ENCODE data around the gene DIDO1. TPM values are rescaled to one million over a fixed set of nuclear protein-coding genes. Genes with fewer than 3 reads are reported as not detected.
"Not testable (repeated sequence)": the region's sequence is repeated elsewhere in the genome, so short reads cannot be mapped to it uniquely, and the experiment has no call there.

The DIDO1 gene
- total and polyA plus RNA-seq, 2 of the 13 experiments (the other 11 are each of a cell fraction or from before 2014, with no cell fraction given), result 75.0 to 75.1 TPM

GRCh38 chr20:62854121-62854520 is 72.2 kb downstream of the DIDO1 start:
- no peaks in the 10 kb centered on the region for H3K79me2 ChIP-seq (ENCODE audit: insufficient read depth, low read length)
- in situ Hi-C loops (cut with HindIII; ENCODE audit: extremely low pct_ligation_motif_present, low pct_unique_long_range_greater_than_20kb), result no loop called here
- no peaks in the 10 kb centered on the region for H3K27me3 ChIP-seq (ENCODE audit: control insufficient read depth in 1 of 2, insufficient read depth in 2 of 2, low read length in 2 of 2)
- no peak overlapping the region for H3K4me2 ChIP-seq (ENCODE audit: low read depth, low read length)
- peaks cover 19 to 46% of the 10 kb centered on the region in 2 experiments for H3K36me3 ChIP-seq (replicated peaks in 1 of 2; ENCODE audit: control insufficient read depth in 1 of 2, insufficient read depth in 2 of 2, low read length in 2 of 2)
- 98% methylated on average over 13 of the region's 13 CpGs for WGBS (ENCODE audit: low lambda C conversion rate)
- ATAC-seq (no peak), FAIRE-seq (no peak), DNase-seq (ENCODE audit: low spot score) (no peak)
- no peaks in the 10 kb centered on the region for H3K9me3 ChIP-seq (ENCODE audit: low read length)
- peaks cover 7% of the 10 kb centered on the region for H3K4me1 ChIP-seq (ENCODE audit: insufficient read depth, low read length)
- no peak overlapping the region for H2AFZ ChIP-seq (ENCODE audit: low read length)
- H3K9ac ChIP-seq (ENCODE audit: insufficient read depth, low read depth, low read length), result no peak overlapping the region
- H3K27ac ChIP-seq (ENCODE audit: extremely low read length, insufficient read depth, low read length), result no peak overlapping the region
- intact Hi-C loops (cut with micrococcal nuclease; ENCODE audit: unreplicated experiment), result no loop called here
- no peaks in the 10 kb centered on the region for H4K20me1 ChIP-seq (ENCODE audit: insufficient read depth, low read length)
- CTCF ChIA-PET (ENCODE audit: low intra/inter-chr PET ratio, low total read pairs), result no interaction called here
- H3K4me3 ChIP-seq (replicated peaks in 1 of 3; ENCODE audit: insufficient read depth in 1 of 3, low read depth in 2 of 3, low read length in 3 of 3), result no peak overlapping the region
- POLR2A ChIA-PET, result interaction anchor here (0.9 to 1.3 kb wide), 2 partner anchors 22 to 32 kb away, joined by 4 to 5 read pairs; no protein-coding TSS in a partner anchor
- no TSS peak for BruUV-seq (replicated peaks)
- no peak for TF ChIP-seq ZNF773 (CRISPR knock-in tag; IDR thresholded peaks at IDR 0.05; ENCODE audit: borderline replicate concordance)
- no peak for TF ChIP-seq FOSL2 (CRISPR knock-in tag; IDR thresholded peaks at IDR 0.05)
- no peak for TF ChIP-seq RBM22 (optimal IDR thresholded peaks at IDR 0.05; ENCODE audit: low read length)
- no peak for TF ChIP-seq GMEB1 (CRISPR knock-in tag; IDR thresholded peaks at IDR 0.05; ENCODE audit: borderline replicate concordance)
- TF ChIP-seq NFATC3 (CRISPR knock-in tag; IDR thresholded peaks at IDR 0.05), result no peak
- TF ChIP-seq FOXO4 (CRISPR knock-in tag; conservative IDR thresholded peaks at IDR 0.05), result 0 out of 2 replicates have a peak, but pooled peaks have one; percentile 65

GRCh38 chr20:62853304-62853703 is 73.0 kb downstream of the DIDO1 start:
- FAIRE-seq; ATAC-seq; H3K4me3 ChIP-seq (replicated peaks in 1 of 3; ENCODE audit: insufficient read depth in 1 of 3, low read depth in 2 of 3, low read length in 3 of 3); CTCF ChIA-PET (ENCODE audit: low intra/inter-chr PET ratio, low total read pairs); BruUV-seq (replicated peaks); intact Hi-C loops (cut with micrococcal nuclease; ENCODE audit: unreplicated experiment); H3K4me1 ChIP-seq (ENCODE audit: insufficient read depth, low read length); in situ Hi-C loops (cut with HindIII; ENCODE audit: extremely low pct_ligation_motif_present, low pct_unique_long_range_greater_than_20kb); DNase-seq (ENCODE audit: low spot score); H3K79me2 ChIP-seq (ENCODE audit: insufficient read depth, low read length); H4K20me1 ChIP-seq (ENCODE audit: insufficient read depth, low read length); H3K9me3 ChIP-seq (ENCODE audit: low read length); H3K4me2 ChIP-seq (ENCODE audit: low read depth, low read length); POLR2A ChIA-PET; H3K9ac ChIP-seq (ENCODE audit: insufficient read depth, low read depth, low read length); H2AFZ ChIP-seq (ENCODE audit: low read length); H3K27me3 ChIP-seq (ENCODE audit: control insufficient read depth in 1 of 2, insufficient read depth in 2 of 2, low read length in 2 of 2); H3K27ac ChIP-seq (ENCODE audit: extremely low read length, insufficient read depth, low read length): not testable (repeated sequence)
- 95% methylated on average over 6 of the region's 6 CpGs for WGBS (ENCODE audit: low lambda C conversion rate)
- H3K36me3 ChIP-seq (replicated peaks in 1 of 2; ENCODE audit: control insufficient read depth in 1 of 2, insufficient read depth in 2 of 2, low read length in 2 of 2), result peaks cover 19 to 44% of the 10 kb centered on the region in 2 experiments

Data from HepG2 (cell line).